ENCODE results near the gene TMEM80.

The TMEM80 gene

GRCh38 chr11:746289-747157 is 50.9 kb downstream of the TMEM80 start:
- DNase-seq (ENCODE audit: low read depth): no peak

- peak; percentile 83 for DNase-seq (ENCODE audit: low read depth)
Measured at GRCh38 chr11:747158-748006, 51.8 kb downstream of the TMEM80 start, which contains the start of gene TALDO1. TALDO1 (plus strand) TSS chr11:747464; CDS start chr11:747482, 18 bp downstream.

- DNase-seq (ENCODE audit: low read depth): no peak
Measured at GRCh38 chr11:748007-748359, 52.4 kb downstream of the TMEM80 start.

GRCh38 chr11:749731-750130 is 54.1 kb downstream of the TMEM80 start:
- DNase-seq (ENCODE audit: low read depth): no peak

Data from stimulated activated CD8-positive, alpha-beta memory T cell treated with anti-CD3 and anti-CD28 coated beads, Interleukin-4, amount 100 ng/mL, for 24 hours (primary cell).